GM11168 (cell line): ENCODE measurements around the gene PDE6H.

Source experiments
- in situ Hi-C: fragments of 300-500 bp; cut with MboI; formaldehyde crosslinking; loops from one replicate; pipeline ENCODE4 v1.12.0; 2022; ENCODE audit warnings: low sequenced_read_pairs; ENCODE audit not compliant: unreplicated experiment

The PDE6H gene

GRCh38 chr12:14963520-14963919 lies 9.3 kb upstream of the PDE6H start:
- in situ Hi-C loops = loop anchor here (25.0 kb wide), 1 partner anchor 726 kb away; no protein-coding TSS in a partner anchor

GRCh38 chr12:14964406-14964805 lies 8.4 kb upstream of the PDE6H start:
- in situ Hi-C loops = loop anchor here (25.0 kb wide), 1 partner anchor 727 kb away; no protein-coding TSS in a partner anchor

GRCh38 chr12:14965221-14965620 lies 7.6 kb upstream of the PDE6H start:
- in situ Hi-C loops = loop anchor here (25.0 kb wide), 1 partner anchor 728 kb away; no protein-coding TSS in a partner anchor

GRCh38 chr12:14968478-14968877 lies 4.4 kb upstream of the PDE6H start:
- in situ Hi-C loops = loop anchor here (25.0 kb wide), 1 partner anchor 731 kb away; no protein-coding TSS in a partner anchor

- in situ Hi-C loops = loop anchor here (25.0 kb wide), 1 partner anchor 733 kb away; no protein-coding TSS in a partner anchor
Observed at GRCh38 chr12:14970473-14970872, 2.4 kb upstream of the PDE6H start.

GRCh38 chr12:14974633-14975032 lies 1.8 kb downstream of the PDE6H start:
- in situ Hi-C loops = loop anchor here (25.0 kb wide), 1 partner anchor 737 kb away; no protein-coding TSS in a partner anchor

- in situ Hi-C loops = no loop called here
Observed at GRCh38 chr12:14975457-14975856, 2.6 kb downstream of the PDE6H start.

- in situ Hi-C loops = no loop called here
Observed at GRCh38 chr12:14976658-14977057, 3.8 kb downstream of the PDE6H start.

GRCh38 chr12:14979468-14979867 lies 6.6 kb downstream of the PDE6H start:
- in situ Hi-C loops = no loop called here

- in situ Hi-C loops = no loop called here
Observed at GRCh38 chr12:14981049-14981448, 8.2 kb downstream of the PDE6H start.

- in situ Hi-C loops = no loop called here
Observed at GRCh38 chr12:14982562-14982961, 9.7 kb downstream of the PDE6H start.

GRCh38 chr12:14982991-14983390 lies 10.1 kb downstream of the PDE6H start:
- in situ Hi-C loops = no loop called here

GRCh38 chr12:14984036-14984435 lies 11.2 kb downstream of the PDE6H start:
- in situ Hi-C loops = no loop called here

GRCh38 chr12:14984766-14985285 lies 12.0 kb downstream of the PDE6H start:
- in situ Hi-C loops = no loop called here

- in situ Hi-C loops = no loop called here
Observed at GRCh38 chr12:14986449-14986848, 13.6 kb downstream of the PDE6H start.

GRCh38 chr12:14988035-14988434 lies 15.2 kb downstream of the PDE6H start:
- in situ Hi-C loops = no loop called here

- in situ Hi-C loops = no loop called here
Observed at GRCh38 chr12:14989790-14990189, 16.9 kb downstream of the PDE6H start.

- in situ Hi-C loops = no loop called here
Observed at GRCh38 chr12:14991069-14991468, 18.2 kb downstream of the PDE6H start.

GRCh38 chr12:14992673-14993072 lies 19.8 kb downstream of the PDE6H start:
- in situ Hi-C loops = no loop called here

GRCh38 chr12:14993117-14993516 lies 20.3 kb downstream of the PDE6H start:
- in situ Hi-C loops = no loop called here

- in situ Hi-C loops = no loop called here
Observed at GRCh38 chr12:14993537-14994266, 20.9 kb downstream of the PDE6H start.

GRCh38 chr12:14994610-14995009 lies 21.8 kb downstream of the PDE6H start:
- in situ Hi-C loops = no loop called here
